Measurements from ENCODE around the gene NT5DC4.

The NT5DC4 gene

GRCh38 chr2:112758711-112759110, 37.9 kb downstream of the NT5DC4 start:
- POLR2A ChIA-PET = interaction anchor here (0.5 kb wide), 1 partner anchor 272 kb away, joined by 3 read pairs; no protein-coding TSS in a partner anchor
- H3K4me3 ChIP-seq (ENCODE audit: low read depth, low read length) = no peak overlapping the region
- TF ChIP-seq CTCF (IDR thresholded peaks at IDR 0.05; ENCODE audit: insufficient read depth, low read length, missing control alignments) = no peak
- no peak for DNase-seq (ENCODE audit: low read depth, low spot score)
- CTCF ChIA-PET = interaction anchor here (6.1 to 6.3 kb wide), 2 partner anchors 9 to 183 kb away, joined by 49 to 63 read pairs; no protein-coding TSS in a partner anchor

GRCh38 chr2:112760149-112760548, 39.3 kb downstream of the NT5DC4 start:
- no peak overlapping the region for H3K4me3 ChIP-seq (ENCODE audit: low read depth, low read length)
- no peak for TF ChIP-seq CTCF (IDR thresholded peaks at IDR 0.05; ENCODE audit: insufficient read depth, low read length, missing control alignments)
- CTCF ChIA-PET = interaction anchor here (1.0 to 6.3 kb wide), 3 partner anchors 10 to 181 kb away, joined by 4 to 63 read pairs (median 49); no protein-coding TSS in a partner anchor
- POLR2A ChIA-PET = interaction anchor here (0.7 kb wide), 1 partner anchor 195 kb away, joined by 4 read pairs; no protein-coding TSS in a partner anchor
- no peak for DNase-seq (ENCODE audit: low read depth, low spot score)

DNA sequence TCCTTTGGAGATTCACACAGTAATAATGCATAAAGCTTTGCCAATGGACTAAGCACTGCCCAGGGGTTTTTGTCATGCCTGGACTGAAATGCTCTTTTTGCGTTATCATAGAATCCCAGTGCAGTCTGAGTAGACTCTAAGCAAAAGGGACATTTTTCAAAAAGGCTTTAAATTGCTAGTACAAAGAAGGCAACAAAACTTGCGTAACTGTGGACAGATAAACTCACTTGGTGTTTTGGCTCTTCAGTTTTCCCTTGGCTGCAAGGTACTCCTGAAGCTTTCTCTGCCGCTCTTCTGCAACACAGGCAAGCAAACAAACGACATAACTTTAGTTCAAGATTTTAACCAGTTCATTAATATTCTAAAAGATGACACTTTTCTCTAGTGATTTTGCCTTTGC, 41.5 kb downstream of the NT5DC4 start:
- ChIA-PET CTCF (interaction anchor here (1.0 to 6.3 kb wide), 4 partner anchors 13 to 179 kb away, joined by 3 to 63 read pairs (median 31); no protein-coding TSS in a partner anchor), POLR2A (no interaction called here)
- no peak overlapping the region for H3K4me3 ChIP-seq (ENCODE audit: low read depth, low read length)

DNA sequence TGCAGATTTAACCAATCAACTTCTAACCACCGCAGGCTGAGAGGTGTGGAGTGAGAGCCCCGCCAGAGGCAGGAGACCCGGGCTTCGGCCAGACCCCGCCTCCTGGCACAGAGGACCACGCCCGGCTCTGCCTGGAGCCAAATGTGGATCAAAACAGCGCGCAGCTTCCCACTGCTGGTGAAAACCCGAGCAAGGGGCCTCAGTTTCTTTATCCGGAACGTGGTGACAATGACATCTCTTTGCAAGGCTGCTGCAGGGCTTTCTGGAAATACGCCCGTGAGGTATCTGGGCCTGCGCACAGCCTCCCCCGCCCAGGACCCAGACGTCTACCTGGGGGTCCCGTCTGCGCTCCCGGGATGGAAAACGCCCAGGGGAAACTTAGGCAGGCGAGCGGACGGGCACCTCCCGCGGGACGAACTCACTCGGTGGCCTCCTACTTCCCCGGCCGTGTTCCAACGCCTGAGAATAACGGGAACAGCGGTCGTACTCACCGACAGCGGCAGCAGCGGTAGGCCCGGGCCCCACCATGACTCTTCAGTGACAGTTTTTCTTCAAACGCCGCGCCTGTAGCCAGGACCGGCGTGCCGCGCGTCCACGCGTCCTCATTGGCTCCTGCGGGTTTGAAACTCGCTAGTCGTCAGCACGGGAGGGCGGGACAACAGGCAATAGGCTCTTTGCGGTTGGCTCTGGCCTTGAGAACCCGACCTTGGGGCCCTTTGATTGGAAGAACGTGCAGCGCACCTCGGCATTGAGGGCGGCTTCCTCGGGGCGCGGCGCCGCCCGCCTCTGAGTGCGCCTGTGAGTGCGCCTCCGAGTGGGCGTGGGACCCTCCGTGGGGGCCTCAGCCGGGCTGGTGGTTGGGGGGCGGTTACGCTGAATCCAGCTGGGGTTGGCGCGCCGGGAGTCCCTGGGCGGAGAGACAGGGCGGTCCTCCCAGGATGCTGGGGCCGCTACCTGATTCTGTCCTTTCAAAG, 43.5 kb downstream of the NT5DC4 start, which contains the start of gene CKAP2L:
Gene CKAP2L (minus strand): TSS at position 539 of the 974 bp plus-strand sequence. CDS start 11 bp downstream, at position 528.
- ChIA-PET CTCF (interaction anchor here (1.0 to 6.3 kb wide), 5 partner anchors 15 to 177 kb away, joined by 3 to 63 read pairs (median 13); no protein-coding TSS in a partner anchor), POLR2A (interaction anchor here (0.9 kb wide), 1 partner anchor 177 kb away, joined by 3 read pairs; no protein-coding TSS in a partner anchor)
- H3K4me3 ChIP-seq (ENCODE audit: low read depth, low read length) = peak within 1 kb of the TSS; percentile 88
- peak; percentile 83 for DNase-seq (ENCODE audit: low read depth, low spot score)
- TF ChIP-seq CTCF (IDR thresholded peaks at IDR 0.05; ENCODE audit: insufficient read depth, low read length, missing control alignments) = no peak

More for the DNA sequence above, 41.5 kb downstream of the NT5DC4 start:
- DNase-seq (ENCODE audit: low read depth, low spot score) = no peak
- TF ChIP-seq CTCF (IDR thresholded peaks at IDR 0.05; ENCODE audit: insufficient read depth, low read length, missing control alignments) = no peak

GRCh38 chr2:112765251-112765650, 44.4 kb downstream of the NT5DC4 start:
- TF ChIP-seq CTCF (IDR thresholded peaks at IDR 0.05; ENCODE audit: insufficient read depth, low read length, missing control alignments) = no peak
- ChIA-PET POLR2A (no interaction called here), CTCF (interaction anchor here (1.0 kb wide), 1 partner anchor 176 kb away, joined by 3 read pairs; no protein-coding TSS in a partner anchor)
- H3K4me3 ChIP-seq (ENCODE audit: low read depth, low read length) = peak overlapping the region; percentile 88
- no peak for DNase-seq (ENCODE audit: low read depth, low spot score)

All from AG04449 (cell line).